Myocyte (in vitro differentiated cells): Measurements from ENCODE around the gene CHTF18. TPM values are rescaled to one million over a fixed set of nuclear protein-coding genes. Genes with fewer than 3 reads are reported as not detected.

Experiments
- DNase-seq: peaks from one replicate; pipeline ENCODE4 v3.0.0-alpha.2; 2012; ENCODE audit warnings: low read depth
- total RNA-seq: library from RNA; depleted of rRNA; stranded (reverse); fragments of >200 nt; gene quantifications from 2 replicates; pipeline ENCODE4 v1.2.3, GENCODE V29; 2014

CHTF18 gene
- total RNA-seq, 1 donor from 2014 or later: 10.0 TPM

DNA sequence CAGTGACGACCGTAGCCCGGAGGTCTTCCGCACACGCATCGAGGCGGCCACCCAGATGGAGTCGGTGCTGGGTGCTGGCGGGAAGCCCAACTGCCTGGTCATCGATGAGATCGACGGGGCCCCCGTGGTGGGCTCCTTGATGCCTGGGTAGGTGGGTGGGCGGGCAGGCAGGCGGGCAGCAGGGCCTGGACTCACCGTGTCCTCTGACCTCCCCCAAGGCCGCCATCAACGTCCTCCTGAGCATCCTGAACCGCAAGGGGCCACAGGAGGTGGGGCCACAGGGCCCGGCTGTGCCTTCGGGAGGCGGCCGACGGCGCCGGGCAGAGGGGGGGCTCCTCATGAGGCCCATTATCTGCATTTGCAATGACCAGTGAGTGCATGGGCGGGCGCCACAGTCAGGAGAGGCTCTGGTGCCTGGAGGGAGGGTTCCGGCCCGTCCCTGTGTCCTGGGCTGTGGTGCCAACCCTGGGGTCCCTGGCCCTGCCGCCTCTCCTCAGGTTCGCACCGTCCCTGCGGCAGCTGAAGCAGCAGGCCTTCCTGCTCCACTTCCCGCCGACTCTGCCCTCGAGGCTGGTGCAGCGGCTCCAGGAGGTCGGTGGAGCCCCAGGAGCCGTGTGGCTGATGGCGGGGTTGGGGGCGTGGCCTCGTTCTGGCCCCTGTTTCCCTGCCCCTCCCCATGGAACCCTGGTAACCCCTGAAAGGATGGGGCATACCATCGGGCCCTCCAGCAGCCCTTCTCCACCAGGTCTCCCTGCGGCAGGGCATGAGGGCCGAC, 4.0 kb downstream of the CHTF18 start:
- no peak for DNase-seq

GRCh38 chr16:793414-793813, 5.0 kb downstream of the CHTF18 start:
- no peak for DNase-seq

- DNase-seq: no peak
These were observed 5.8 kb downstream of the CHTF18 start for GRCh38 chr16:794091-794822.

DNA sequence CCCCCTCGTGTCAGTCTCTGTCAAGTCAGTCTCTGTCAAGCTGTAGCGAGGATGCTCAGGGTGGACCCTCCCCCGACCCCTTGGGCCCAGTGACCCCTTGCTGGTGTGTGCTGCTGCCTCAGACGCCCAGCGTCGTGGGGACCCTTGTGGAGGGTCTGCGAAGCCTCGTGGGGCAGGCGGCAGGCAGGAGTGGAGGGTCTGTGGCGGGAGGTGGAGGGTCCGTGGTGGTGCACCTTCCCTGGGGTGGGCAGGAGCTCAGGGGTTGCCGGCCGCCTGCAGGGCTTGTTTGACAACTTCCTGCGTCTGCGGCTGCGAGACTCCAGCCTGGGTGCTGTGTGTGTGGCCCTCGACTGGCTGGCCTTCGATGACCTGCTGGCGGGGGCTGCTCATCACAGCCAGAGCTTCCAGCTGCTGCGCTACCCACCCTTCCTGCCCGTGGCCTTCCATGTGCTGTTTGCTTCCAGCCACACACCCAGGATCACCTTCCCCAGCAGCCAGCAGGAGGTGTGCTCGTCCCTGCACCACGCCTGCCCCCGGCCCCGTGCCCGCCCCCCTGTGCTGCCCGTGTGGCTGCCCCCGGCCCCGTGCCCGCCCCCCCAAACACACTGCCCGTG, 6.5 kb downstream of the CHTF18 start:
- DNase-seq: no peak

- no peak for DNase-seq
These were observed 7.3 kb downstream of the CHTF18 start for GRCh38 chr16:795580-796229.

DNA sequence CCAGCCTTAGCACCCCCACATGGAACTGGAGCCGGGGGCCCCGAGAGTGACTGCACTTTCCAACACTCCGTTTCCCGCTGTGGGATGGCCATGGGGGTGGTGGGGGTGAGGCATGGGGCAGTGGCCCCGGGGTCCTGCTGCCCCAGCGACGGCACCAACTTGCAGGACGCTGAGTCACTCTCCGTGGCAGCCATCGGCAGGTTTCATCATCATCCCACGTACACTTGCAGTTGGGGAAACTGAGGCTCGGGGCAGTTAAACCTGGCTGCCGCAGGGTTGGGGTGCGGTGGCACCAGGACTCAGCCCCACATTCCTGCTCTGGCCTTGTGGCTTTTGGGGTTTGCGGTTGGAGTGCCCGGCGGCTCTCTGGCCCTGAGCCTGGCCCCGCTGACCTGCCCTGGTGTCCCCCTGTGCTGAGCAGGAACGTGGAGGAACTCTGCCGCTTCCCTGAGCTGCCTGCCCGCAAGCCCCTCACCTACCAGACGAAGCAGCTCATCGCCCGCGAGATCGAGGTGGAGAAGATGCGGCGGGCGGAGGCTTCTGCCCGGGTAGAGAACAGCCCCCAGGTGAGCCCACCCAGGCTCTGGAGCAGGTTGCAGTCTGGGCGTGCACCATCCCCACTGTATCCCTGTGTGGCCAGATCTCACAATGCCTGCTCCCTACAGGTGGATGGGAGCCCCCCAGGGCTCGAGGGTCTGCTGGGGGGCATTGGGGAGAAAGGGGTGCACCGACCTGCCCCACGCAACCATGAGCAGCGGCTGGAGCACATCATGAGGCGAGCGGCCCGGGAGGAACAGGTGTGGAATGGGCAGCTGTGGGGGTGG, 8.1 kb downstream of the CHTF18 start:
- DNase-seq: no peak

- no peak for DNase-seq
These were observed 8.7 kb downstream of the CHTF18 start for GRCh38 chr16:797120-797420.

DNA sequence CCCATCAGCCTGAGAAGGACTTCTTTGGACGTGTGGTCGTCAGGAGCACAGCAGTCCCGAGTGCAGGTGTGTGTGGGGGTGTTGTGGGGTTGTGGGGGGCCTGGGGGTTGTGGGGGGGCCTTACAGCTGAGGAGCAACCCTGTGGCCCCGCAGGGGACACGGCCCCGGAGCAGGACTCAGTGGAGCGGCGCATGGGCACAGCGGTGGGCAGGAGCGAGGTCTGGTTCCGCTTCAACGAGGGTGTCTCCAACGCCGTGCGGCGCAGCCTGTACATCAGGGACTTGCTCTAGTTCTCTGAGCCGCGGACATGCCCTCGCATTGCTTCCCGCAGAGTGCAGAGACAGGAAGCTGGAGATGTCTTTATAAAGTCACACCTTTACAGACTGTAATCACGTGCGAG, 9.3 kb downstream of the CHTF18 start:
- DNase-seq: no peak

DNA sequence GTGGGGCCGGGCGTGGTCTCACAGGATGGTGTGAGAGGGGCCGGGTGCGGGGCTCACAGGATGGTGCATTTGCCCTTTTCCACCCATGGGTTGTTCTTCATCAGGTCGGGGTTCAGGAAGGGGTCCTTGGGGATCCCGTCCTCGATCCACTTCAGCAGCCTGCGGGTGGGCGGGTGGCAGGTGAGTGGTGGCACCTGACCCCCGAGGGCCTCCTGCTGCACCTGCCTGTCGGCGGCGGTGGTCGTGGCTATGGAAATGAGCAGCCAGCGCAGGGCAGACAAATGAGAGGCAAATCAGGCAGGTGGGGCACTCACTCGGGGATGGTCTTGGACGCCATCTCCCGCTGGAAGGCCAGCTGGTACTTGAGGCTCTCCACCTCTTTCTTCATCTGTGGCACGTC, 10.2 kb downstream of the CHTF18 start:
- DNase-seq: no peak

DNA sequence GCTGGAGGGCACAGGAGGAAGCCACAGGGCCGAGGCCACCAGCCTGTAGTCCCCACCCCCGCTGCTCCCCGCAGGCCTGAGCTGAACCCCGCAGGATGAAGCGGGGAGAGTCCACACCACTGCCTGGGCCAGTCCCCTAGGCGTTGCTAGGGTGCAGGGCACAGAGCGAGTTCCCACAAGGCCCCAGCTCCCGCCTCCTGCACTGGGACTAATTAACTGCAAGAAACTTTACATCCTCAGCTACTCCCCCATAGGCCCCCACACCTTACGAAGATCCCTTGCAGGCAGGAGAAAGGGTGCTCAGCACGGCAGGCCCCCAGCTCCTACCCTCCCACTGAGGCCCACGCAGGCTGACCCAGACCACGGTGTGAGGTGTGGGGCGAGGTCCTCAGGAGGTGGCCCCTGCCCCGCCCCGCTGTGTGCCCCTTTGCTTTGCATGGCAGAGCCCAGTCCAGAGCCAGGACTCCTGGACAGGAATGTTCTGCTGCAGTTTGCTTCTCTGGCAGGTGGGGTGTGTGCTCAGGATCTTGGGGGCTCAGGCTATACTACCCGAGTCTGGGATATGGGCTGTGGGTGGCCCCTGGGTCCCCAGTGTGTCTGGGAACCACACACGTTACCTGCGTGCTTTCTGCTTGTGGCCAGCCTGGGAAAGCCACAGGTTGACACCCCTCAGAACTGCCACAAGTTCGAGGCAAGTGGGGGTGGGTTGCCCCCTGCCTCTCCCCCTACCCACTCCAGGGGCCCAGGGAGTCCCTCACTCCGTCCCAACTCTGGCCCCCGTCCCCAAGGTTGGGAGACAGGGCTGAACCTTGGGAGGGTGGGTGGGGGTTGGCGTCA, 10.9 kb downstream of the CHTF18 start:
- no peak for DNase-seq

- DNase-seq: no peak
These were observed 11.8 kb downstream of the CHTF18 start, which contains the start of gene GNG13 for GRCh38 chr16:799948-800833. Gene GNG13, minus strand, starts transcription at chr16:800734. Its CDS starts 1,657 bp downstream, at chr16:799077.

DNA sequence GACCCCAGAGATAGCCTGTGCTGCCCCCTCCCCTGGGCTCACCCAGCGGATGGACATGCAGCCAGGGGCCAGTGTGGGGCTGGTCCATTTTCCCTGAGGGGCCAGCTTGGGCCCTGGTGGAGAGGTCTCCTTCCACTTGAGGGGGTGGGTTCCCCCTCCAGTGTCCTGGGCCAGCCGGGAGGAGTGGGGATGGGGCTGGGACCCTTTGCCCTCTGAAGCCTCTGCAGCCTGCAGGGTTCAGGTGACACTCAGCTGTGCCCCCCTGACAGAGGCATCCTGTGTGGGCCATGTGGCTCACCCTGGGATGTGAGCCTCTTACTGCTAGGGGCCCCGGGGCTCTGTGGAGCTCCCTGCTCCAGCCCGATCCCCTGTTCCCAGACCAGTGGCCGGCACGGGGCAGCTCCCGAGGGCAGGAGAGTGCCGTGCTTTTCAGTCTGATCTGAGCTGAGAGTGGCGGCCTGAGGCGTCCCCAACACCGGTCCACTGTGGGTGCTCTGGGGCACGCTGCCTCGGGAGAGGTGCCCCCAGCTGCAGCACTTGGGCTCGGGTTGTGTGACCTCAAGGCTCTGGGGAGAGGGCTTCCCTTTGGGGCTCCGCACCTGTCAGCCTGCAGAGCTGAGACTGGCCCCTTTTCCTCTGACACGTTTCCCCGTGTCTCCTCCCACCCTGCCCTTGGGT, 12.6 kb downstream of the CHTF18 start:
- DNase-seq: no peak

DNA sequence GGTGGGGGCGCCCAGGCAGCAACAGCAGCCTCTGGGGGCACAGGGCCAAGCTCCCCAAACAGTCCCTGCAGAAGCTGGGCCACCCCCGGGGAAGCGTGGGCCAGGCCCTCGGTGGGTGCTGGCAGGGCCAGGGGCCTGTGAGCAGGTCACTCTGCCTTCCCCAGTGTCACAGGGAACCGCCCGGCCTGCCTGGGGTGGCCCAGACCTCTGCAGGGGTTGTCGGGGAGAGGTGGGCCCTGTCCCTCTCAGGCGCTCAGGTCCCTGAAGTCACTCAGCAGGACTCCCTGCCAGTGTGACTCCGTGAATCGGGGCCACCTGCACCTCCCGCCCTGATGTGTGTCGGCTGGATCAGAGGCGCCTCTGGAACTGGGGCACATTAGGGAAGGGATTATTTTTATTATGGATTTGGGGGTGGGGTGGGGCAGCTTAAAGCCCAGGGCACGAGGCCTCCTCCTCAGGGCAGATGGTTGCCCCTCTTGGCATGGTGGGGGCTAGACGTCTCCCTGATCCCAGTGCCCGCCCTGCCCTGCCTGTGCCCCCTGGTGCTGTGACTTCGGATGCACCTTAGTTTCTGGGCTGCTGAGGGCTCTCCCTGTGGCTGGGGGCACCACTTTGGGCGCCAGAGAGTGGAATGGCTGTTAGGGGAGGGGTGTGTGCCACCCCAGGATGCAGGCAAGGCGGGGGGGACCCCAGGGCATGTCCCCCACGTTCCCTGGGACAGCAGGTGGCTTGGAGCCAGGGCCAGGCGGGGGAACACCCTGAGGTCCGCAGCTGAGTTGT, 13.4 kb downstream of the CHTF18 start:
- no peak for DNase-seq

DNA sequence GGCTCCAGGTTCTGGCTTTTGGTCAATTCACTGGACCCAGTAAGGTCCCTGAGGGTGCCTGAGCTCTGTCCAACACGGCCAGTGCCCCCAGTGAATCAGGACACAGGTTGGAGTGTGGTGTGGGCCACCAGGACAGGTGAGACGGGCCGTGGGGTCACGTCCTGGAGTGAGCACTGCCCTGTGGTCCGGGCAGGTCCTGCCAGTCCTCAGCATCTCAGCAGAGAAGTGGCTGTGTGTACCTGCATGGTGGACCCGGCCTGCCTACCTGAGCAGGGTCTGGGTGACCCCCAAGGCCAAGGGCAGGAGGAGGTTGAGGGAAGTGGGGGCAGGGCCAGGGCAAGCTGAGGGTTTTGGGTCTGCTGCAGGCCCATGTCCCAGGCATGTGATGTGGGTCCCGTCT, 14.0 kb downstream of the CHTF18 start:
- no peak for DNase-seq

- no peak for DNase-seq
These were observed 14.7 kb downstream of the CHTF18 start for GRCh38 chr16:802914-803753.

DNA sequence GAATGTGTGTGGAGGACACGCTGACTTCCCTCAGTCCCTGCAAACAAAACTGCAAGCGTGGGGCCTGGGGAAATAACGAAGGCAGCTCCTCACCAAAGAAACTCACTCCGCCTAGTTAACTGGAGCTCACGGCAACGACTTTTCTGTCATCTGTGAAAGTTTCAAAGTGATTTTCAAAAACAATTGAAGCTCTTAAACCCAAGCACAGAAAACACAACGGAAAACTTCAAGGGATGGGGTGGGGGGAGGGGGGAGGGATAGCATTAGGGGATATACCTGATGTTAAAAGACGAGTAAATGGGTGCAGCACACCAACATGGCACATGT, 15.3 kb downstream of the CHTF18 start:
- DNase-seq: no peak
